SJCRH30 (cell line): Measurements from ENCODE around the gene TNNI3K. TPM values are rescaled to one million over a fixed set of nuclear protein-coding genes. Genes with fewer than 3 reads are reported as not detected.

Source experiments
- DNase-seq, 2 experiments: peaks; one replicate each; pipeline ENCODE4 v3.0.0-alpha.2; 2015 to 2020
- H3K27ac ChIP-seq: fragments of 250-450 bp; sonication (Bioruptor Pico); 2 replicates; pipeline ENCODE4 v1.5.1; 2020; ENCODE audit warnings: mild to moderate bottlenecking, moderate library complexity
- H3K27me3 ChIP-seq: fragments of 250-450 bp; sonication (Bioruptor Pico); 2 replicates; pipeline ENCODE4 v1.5.1; 2020; ENCODE audit warnings: mild to moderate bottlenecking, moderate library complexity
- H3K36me3 ChIP-seq: fragments of 250-450 bp; sonication (Bioruptor Pico); 2 replicates; pipeline ENCODE4 v1.5.1; 2020; ENCODE audit warnings: mild to moderate bottlenecking, moderate library complexity
- H3K4me1 ChIP-seq: fragments of 250-450 bp; sonication (Bioruptor Pico); 2 replicates; pipeline ENCODE4 v1.5.1; 2020; ENCODE audit warnings: mild to moderate bottlenecking, moderate library complexity
- H3K4me3 ChIP-seq: fragments of 250-450 bp; sonication (Bioruptor Pico); 2 replicates; pipeline ENCODE4 v1.5.1; 2020; ENCODE audit warnings: mild to moderate bottlenecking, moderate library complexity
- H3K9me3 ChIP-seq: fragments of 250-450 bp; sonication (Bioruptor Pico); replicated peaks from 2 replicates; pipeline ENCODE4 v1.5.1; 2020; ENCODE audit warnings: mild to moderate bottlenecking, moderate library complexity
- total RNA-seq: library from RNA; depleted of rRNA; stranded (reverse); fragments of >200 nt; shearing (Covaris generic); gene quantifications from 2 replicates; pipeline ENCODE4 v1.2.3, GENCODE V29; 2014

The TNNI3K gene
- total RNA-seq, 1 experiment from 2014 or later, result not detected

DNA sequence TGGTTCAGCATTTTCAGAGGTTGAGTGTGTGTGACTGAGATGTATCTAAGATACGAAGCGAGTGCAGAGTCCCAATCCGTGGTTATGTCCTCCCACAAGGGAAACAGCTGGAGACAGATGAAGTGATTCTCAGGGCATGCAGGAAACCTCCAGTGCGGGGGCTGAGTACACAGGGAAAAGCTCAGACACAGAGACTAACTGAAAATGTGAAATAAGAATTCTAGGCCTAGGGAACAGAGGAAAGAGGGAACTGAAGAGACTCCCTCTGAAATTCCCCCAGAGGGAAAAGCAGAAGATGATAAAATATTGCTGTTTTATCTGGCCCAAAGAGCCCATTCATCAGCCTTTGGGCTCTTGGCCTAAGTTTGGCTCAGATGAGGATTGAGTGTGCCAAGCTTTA, 160.4 kb downstream of the TNNI3K start:
- no peaks in the 10 kb centered on the region for H3K36me3 ChIP-seq
- H3K9me3 ChIP-seq, result no peaks in the 10 kb centered on the region
- H3K4me3 ChIP-seq, result no peak overlapping the region
- no peaks in the 10 kb centered on the region for H3K4me1 ChIP-seq
- H3K27ac ChIP-seq, result no peak overlapping the region
- peaks cover 6% of the 10 kb centered on the region; the same call in 1 of the 2 replicates for H3K27me3 ChIP-seq
- DNase-seq, result no peak

DNA sequence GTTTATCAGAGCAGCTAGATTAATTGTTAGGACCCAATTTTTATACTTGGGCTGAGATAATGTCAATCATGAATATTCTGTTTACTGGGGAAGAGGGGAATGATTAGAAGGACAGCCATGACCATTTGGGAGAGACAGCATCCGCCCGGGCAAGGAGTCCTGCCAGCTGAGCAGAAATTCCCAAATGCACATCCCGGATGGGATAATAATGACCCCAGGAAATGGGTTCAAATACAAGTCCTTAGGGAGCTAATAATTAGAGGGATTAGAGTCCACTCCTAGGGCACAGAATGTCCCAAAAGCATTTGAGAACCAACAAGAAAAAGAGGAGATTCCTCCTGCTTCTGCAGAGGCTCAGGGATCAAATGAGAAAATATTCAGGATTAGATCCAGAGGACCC, 161.3 kb downstream of the TNNI3K start:
- Histone ChIP-seq H3K36me3 (no peaks in the 10 kb centered on the region), H3K27ac (no peak overlapping the region), H3K4me3 (no peak overlapping the region), H3K4me1 (no peaks in the 10 kb centered on the region), H3K27me3 (peaks cover 6% of the 10 kb centered on the region; the same call in 1 of the 2 replicates), H3K9me3 (no peaks in the 10 kb centered on the region)
- DNase-seq, result no peak

GRCh38 chr1:74396933-74397332, 161.7 kb downstream of the TNNI3K start:
- no peaks in the 10 kb centered on the region for H3K4me1 ChIP-seq
- H3K9me3 ChIP-seq, result no peaks in the 10 kb centered on the region
- H3K27me3 ChIP-seq, result peaks cover 6% of the 10 kb centered on the region; the same call in 1 of the 2 replicates
- H3K36me3 ChIP-seq, result no peaks in the 10 kb centered on the region
- no peak for DNase-seq
- no peak overlapping the region for H3K27ac ChIP-seq
- H3K4me3 ChIP-seq, result no peak overlapping the region

- DNase-seq, result no peak
- no peak overlapping the region for H3K27ac ChIP-seq
- H3K27me3 ChIP-seq, result peaks cover 6% of the 10 kb centered on the region; the same call in 1 of the 2 replicates
- no peaks in the 10 kb centered on the region for H3K9me3 ChIP-seq
- H3K4me1 ChIP-seq, result no peaks in the 10 kb centered on the region
- H3K4me3 ChIP-seq, result no peak overlapping the region
- no peaks in the 10 kb centered on the region for H3K36me3 ChIP-seq
Observed at GRCh38 chr1:74399249-74399648, 164.1 kb downstream of the TNNI3K start.

- H3K9me3 ChIP-seq, result no peaks in the 10 kb centered on the region
- no peak for DNase-seq
Observed at GRCh38 chr1:74402873-74403272, 167.7 kb downstream of the TNNI3K start.

GRCh38 chr1:74403606-74404005, 168.4 kb downstream of the TNNI3K start:
- Histone ChIP-seq H3K36me3 (no peaks in the 10 kb centered on the region), H3K4me1 (no peaks in the 10 kb centered on the region), H3K27me3 (peaks cover under 1% of the 10 kb centered on the region; the same call in 1 of the 2 replicates), H3K4me3 (no peak overlapping the region), H3K9me3 (no peaks in the 10 kb centered on the region), H3K27ac (no peak overlapping the region)
- DNase-seq, result no peak

More at GRCh38 chr1:74402873-74403272, 167.7 kb downstream of the TNNI3K start:
- no peak overlapping the region for H3K27ac ChIP-seq
- peaks cover 3% of the 10 kb centered on the region; the same call in 1 of the 2 replicates for H3K27me3 ChIP-seq
- H3K4me1 ChIP-seq, result no peaks in the 10 kb centered on the region
- no peak overlapping the region for H3K4me3 ChIP-seq
- no peaks in the 10 kb centered on the region for H3K36me3 ChIP-seq

- Histone ChIP-seq H3K9me3 (no peaks in the 10 kb centered on the region), H3K4me3 (no peak overlapping the region), H3K36me3 (no peaks in the 10 kb centered on the region), H3K27me3 (no peaks in the 10 kb centered on the region; the same call in 1 of the 2 replicates), H3K27ac (no peak overlapping the region), H3K4me1 (no peaks in the 10 kb centered on the region)
- no peak for DNase-seq
Observed at GRCh38 chr1:74406759-74407158, 171.6 kb downstream of the TNNI3K start.

- Histone ChIP-seq H3K4me3 (no peak overlapping the region), H3K27me3 (no peaks in the 10 kb centered on the region; the same call in 1 of the 2 replicates), H3K9me3 (no peaks in the 10 kb centered on the region), H3K27ac (no peak overlapping the region), H3K4me1 (no peaks in the 10 kb centered on the region), H3K36me3 (no peaks in the 10 kb centered on the region)
- DNase-seq, result no peak
Observed at GRCh38 chr1:74407902-74408301, 172.7 kb downstream of the TNNI3K start.

DNA sequence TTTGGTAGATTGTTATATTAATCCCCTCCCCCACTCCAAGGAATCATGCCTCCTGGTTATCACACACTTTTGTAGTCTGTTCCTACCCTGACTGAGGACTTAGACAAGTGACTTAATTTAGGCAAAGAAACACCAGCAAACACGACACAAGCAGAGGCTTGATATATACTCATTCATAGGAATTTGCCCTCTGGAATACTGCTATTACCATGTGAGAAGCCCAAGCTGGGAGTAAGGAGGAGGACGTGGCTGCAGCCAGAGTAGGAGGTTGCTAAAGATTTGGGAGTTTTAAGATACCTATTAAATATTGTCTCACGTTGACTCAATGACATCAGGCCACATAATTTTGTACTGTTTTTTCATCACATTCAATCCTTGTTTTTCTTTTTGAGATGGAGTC, 177.1 kb downstream of the TNNI3K start:
- H3K9me3 ChIP-seq, result no peaks in the 10 kb centered on the region
- DNase-seq, result no peak
- no peaks in the 10 kb centered on the region for H3K27me3 ChIP-seq
- no peak overlapping the region for H3K27ac ChIP-seq
- H3K4me1 ChIP-seq, result no peaks in the 10 kb centered on the region
- H3K36me3 ChIP-seq, result no peaks in the 10 kb centered on the region
- H3K4me3 ChIP-seq, result no peak overlapping the region

- Histone ChIP-seq H3K27me3 (no peaks in the 10 kb centered on the region), H3K4me3 (no peak overlapping the region), H3K27ac (no peak overlapping the region), H3K4me1 (no peaks in the 10 kb centered on the region), H3K36me3 (no peaks in the 10 kb centered on the region), H3K9me3 (no peaks in the 10 kb centered on the region)
- DNase-seq, result no peak
Observed at GRCh38 chr1:74415935-74416334, 180.7 kb downstream of the TNNI3K start.

DNA sequence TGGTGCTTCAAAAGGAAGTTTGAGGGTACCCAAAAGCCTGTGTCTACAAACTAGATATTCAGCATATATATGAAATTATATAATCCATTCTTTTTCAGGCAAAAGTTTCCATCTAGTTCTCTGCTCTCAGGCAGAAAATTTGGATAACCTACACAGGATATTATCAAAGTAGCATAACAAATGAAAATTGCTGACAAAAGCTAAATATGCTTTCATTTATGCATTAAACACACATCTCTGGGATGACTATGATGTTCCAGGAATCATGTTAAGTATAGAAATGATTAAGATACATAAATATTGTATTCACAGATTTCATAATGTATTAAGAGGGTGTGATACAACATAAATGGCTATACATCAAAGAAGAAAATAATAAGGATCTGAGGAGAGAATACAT, 184.4 kb downstream of the TNNI3K start:
- Histone ChIP-seq H3K27me3 (no peaks in the 10 kb centered on the region), H3K9me3 (no peaks in the 10 kb centered on the region), H3K27ac (no peak overlapping the region), H3K4me3 (no peak overlapping the region), H3K4me1 (no peaks in the 10 kb centered on the region), H3K36me3 (no peaks in the 10 kb centered on the region)
- no peak for DNase-seq

DNA sequence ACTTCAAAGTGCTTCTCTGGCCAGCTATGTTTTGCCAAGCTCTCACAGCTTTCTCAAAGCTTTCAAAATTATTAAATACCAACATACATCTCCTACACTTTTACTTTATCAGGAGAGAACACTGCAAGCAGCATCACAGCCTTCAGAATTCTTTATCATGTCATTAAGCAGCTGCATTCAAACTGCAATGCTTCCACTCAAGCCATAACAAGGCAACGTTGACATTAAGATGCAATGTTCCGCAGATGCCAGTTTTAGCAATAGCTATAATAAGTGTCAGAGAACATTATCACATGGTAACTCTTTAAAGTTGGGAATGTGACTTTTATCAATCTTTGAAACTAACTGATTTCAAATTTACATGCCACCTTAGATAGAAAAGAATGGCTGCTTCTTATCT, 185.3 kb downstream of the TNNI3K start:
- no peak for DNase-seq
- H3K9me3 ChIP-seq, result no peaks in the 10 kb centered on the region

GRCh38 chr1:74422421-74423292, 187.5 kb downstream of the TNNI3K start:
- Histone ChIP-seq H3K27ac (no peak overlapping the region), H3K4me1 (no peaks in the 10 kb centered on the region), H3K4me3 (no peak overlapping the region), H3K9me3 (no peaks in the 10 kb centered on the region), H3K36me3 (no peaks in the 10 kb centered on the region), H3K27me3 (no peaks in the 10 kb centered on the region)
- peak in 1 of 2 experiments; percentile 5 for DNase-seq

More for the DNA sequence above, 185.3 kb downstream of the TNNI3K start:
- H3K27me3 ChIP-seq, result no peaks in the 10 kb centered on the region
- H3K4me3 ChIP-seq, result no peak overlapping the region
- H3K36me3 ChIP-seq, result no peaks in the 10 kb centered on the region
- no peaks in the 10 kb centered on the region for H3K4me1 ChIP-seq
- no peak overlapping the region for H3K27ac ChIP-seq

DNA sequence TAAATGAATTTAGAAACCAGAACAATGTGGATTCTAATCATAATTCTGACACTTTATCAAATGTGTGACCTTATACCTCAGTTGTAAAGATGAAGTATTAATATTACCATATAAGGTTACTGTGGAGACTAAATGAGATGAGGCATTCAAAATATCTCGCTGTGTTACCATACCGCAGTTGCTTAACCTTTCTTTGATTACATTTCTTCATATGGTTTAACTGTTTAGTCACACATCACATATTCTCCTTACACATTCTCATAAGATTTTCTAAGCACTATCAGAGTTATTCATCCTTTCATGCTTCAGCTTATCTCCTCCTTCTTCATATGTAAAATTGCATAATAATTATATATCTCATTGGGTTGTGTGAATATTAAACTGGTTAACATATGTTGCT, 188.3 kb downstream of the TNNI3K start:
- H3K9me3 ChIP-seq, result no peaks in the 10 kb centered on the region
- no peaks in the 10 kb centered on the region for H3K36me3 ChIP-seq
- no peak overlapping the region for H3K4me3 ChIP-seq
- DNase-seq, result no peak
- no peaks in the 10 kb centered on the region for H3K4me1 ChIP-seq
- no peaks in the 10 kb centered on the region for H3K27me3 ChIP-seq
- no peak overlapping the region for H3K27ac ChIP-seq

GRCh38 chr1:74425676-74426075, 190.5 kb downstream of the TNNI3K start:
- Histone ChIP-seq H3K36me3 (no peaks in the 10 kb centered on the region), H3K4me1 (no peaks in the 10 kb centered on the region), H3K4me3 (no peak overlapping the region), H3K27ac (no peak overlapping the region), H3K27me3 (no peaks in the 10 kb centered on the region), H3K9me3 (no peaks in the 10 kb centered on the region)
- DNase-seq, result no peak
